ENCODE data around the gene STAP1. TPM values are rescaled to one million over a fixed set of nuclear protein-coding genes. Genes with fewer than 3 reads are reported as not detected.

STAP1 gene
- total and polyA plus RNA-seq, 2 experiments from 2014 or later, result not detected

GRCh38 chr4:67576538-67576937 lies 18.0 kb downstream of the STAP1 start:
- H3K4me2 ChIP-seq, result no peak overlapping the region
- no peak overlapping the region for H3K27ac ChIP-seq (ENCODE audit: low read depth)
- ATAC-seq, result no peak

More at GRCh38 chr4:67576538-67576937, 18.0 kb downstream of the STAP1 start:
- Histone ChIP-seq H4K20me1 (replicated peaks; ENCODE audit: insufficient read depth) (no peaks in the 10 kb centered on the region), H2AFZ (no peak overlapping the region; the same call in 1 of the 2 replicates), H3K27me3 (ENCODE audit: insufficient read depth) (no peaks in the 10 kb centered on the region), H3K9me2 (ENCODE audit: insufficient read depth) (no peaks in the 10 kb centered on the region), H3K79me2 (replicated peaks; ENCODE audit: insufficient read depth) (no peaks in the 10 kb centered on the region), H3F3A (replicated peaks; ENCODE audit: low read depth) (no peaks in the 10 kb centered on the region), H3K36me3 (ENCODE audit: insufficient read depth) (no peaks in the 10 kb centered on the region), H3K4me1 (ENCODE audit: insufficient read depth) (peaks cover 7% of the 10 kb centered on the region; the same call in 1 of the 2 replicates), H3K4me3 (no peak overlapping the region)
- H3K27me3 Mint-ChIP-seq (ENCODE audit: insufficient read depth, low read depth, poor library complexity), result no peaks in the 10 kb centered on the region
- H3K4me1 Mint-ChIP-seq, result peaks cover 11% of the 10 kb centered on the region; the same call in 2 of the 3 replicates
- no peak for DNase-seq (ENCODE audit: low spot score)
- no peak overlapping the region for H3K27ac Mint-ChIP-seq
- no peaks in the 10 kb centered on the region for H3K9me3 Mint-ChIP-seq
- H3K36me3 Mint-ChIP-seq (ENCODE audit: low read depth), result no peaks in the 10 kb centered on the region
- TF ChIP-seq JUNB (IDR thresholded peaks at IDR 0.05; ENCODE audit: unreplicated experiment) (no peak), ZNF462 (CRISPR knock-in tag; IDR thresholded peaks at IDR 0.05) (no peak), STAT1 (IDR thresholded peaks at IDR 0.05; ENCODE audit: unreplicated experiment) (no peak), NANOG (IDR thresholded peaks at IDR 0.05; ENCODE audit: borderline replicate concordance) (no peak), CREB1 (CRISPR knock-in tag; IDR thresholded peaks at IDR 0.05; ENCODE audit: low read depth) (no peak), ZNF114 (CRISPR knock-in tag; IDR thresholded peaks at IDR 0.05) (no peak), EZH2phosphoT487 (IDR thresholded peaks at IDR 0.05; ENCODE audit: unreplicated experiment) (no peak), REST (IDR thresholded peaks at IDR 0.05; ENCODE audit: unreplicated experiment) (no peak), CTCF (conservative IDR thresholded peaks at IDR 0.05; ENCODE audit: low read depth in 2 of 2) (no peak), POLR2AphosphoS5 (IDR thresholded peaks at IDR 0.05; ENCODE audit: low read depth) (no peak), EZH2 (IDR thresholded peaks at IDR 0.05; ENCODE audit: low read depth, unreplicated experiment) (no peak), ETS1 (IDR thresholded peaks at IDR 0.05) (no peak), ZNF331 (CRISPR knock-in tag; IDR thresholded peaks at IDR 0.05; ENCODE audit: low read depth) (no peak)
- H3K4me3 Mint-ChIP-seq, result no peak overlapping the region
